Measurements from ENCODE around the gene NAV3.

Gene NAV3

GRCh38 chr12:77992760-77993159 is 162.1 kb downstream of the NAV3 start:
- no peak for DNase-seq

DNA sequence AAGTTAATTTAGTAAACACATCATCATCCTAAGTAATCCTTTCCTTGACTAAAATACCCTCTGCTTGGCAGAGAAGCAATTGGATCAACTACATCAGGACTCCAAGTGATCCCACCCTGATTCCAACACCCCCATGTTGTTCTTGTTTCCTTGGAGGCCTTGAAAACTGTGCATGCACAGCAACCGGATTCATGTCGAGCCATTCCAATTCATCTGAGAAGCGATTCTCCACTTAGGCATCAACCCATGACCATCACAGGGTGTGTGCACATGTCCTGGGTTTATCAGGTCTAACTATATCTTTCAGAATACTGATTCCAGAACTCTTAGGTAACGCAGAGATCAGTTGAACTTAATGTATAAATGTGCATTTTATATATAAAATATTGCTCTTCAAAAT is 163.0 kb downstream of the NAV3 start:
- no peak for DNase-seq

DNA sequence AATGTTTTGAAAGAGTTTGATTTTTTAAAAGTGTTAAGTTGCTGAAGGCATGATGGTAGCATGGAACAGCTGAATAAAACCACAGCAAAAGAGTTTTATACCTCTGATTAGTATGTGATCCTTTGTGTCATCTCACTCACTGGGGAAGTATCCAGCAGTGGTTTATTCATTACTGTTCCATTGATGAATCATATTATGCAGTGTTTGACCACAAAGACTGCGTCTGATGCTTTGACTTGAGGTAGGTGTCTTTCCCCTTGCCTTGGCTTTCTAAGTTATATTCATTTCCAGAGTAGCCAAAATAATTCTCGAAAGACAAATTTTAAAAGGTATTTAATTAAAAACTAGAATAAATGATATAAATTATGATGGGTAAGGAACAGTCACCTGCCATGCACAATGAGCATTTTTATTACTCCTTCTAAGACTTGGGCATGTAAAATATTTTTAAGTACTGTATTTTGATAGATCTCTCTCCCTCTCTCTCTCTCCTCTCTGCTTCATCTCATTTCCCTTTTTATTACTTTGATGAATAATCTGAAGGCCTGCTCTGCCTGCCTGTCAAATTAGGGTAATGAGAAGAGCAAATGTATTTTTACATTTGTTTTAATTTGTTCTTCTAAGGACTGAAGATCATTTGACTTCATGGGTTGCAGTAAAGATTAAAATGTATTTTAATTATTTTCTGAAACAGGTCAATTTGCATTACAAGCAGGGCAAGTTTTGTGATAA is 164.9 kb downstream of the NAV3 start:
- DNase-seq, result no peak

DNA sequence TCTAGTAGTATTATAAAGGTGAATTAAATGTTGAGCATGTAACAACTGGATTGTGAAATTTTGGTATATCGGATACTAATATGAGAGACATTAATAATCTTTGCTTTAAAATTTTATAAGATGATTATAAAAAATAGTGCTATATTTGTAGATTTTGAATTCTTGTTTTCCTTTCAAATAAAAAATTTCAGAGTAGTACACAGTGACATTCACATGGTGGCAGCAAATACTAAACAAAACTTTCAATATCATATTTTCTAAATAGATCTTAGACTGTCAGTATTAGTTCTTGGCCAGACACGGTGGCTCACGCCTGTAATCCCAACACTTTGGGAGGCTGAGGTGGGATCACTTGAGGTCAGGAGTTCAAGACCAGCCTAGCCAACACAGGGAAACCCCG is 166.0 kb downstream of the NAV3 start:
- no peak for DNase-seq

- no peak for DNase-seq
Observed at GRCh38 chr12:77998236-77998786, 167.6 kb downstream of the NAV3 start.

DNA sequence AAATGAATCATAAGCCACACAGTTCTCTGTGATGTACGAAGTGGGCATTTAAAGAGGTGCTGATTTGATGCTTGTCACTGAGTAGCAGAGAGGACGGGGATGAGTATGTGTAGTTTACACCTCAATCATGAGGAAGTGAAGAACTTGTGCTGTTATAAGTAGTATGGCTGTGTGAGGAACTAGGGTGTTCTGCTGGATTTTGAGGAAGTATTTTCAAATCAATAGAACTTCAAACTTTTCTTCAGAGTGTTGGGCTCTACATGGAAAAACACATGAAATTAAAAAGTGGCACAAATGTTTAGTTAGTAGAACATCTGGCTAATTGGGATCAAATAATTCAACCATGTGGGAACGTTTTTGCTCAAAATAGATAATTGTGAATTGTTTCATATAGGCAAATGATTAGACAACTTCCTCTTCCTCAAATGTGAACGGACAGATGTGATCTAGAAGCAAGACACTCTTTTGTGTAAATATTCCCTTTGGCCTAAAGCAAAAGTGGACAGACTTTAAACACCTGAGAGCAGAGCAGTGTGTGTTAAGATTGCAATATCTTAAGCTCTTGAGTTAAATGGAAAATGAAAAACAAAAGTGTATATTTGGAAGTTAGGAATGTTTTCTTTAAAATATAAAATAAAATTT is 168.5 kb downstream of the NAV3 start:
- DNase-seq, result no peak

DNA sequence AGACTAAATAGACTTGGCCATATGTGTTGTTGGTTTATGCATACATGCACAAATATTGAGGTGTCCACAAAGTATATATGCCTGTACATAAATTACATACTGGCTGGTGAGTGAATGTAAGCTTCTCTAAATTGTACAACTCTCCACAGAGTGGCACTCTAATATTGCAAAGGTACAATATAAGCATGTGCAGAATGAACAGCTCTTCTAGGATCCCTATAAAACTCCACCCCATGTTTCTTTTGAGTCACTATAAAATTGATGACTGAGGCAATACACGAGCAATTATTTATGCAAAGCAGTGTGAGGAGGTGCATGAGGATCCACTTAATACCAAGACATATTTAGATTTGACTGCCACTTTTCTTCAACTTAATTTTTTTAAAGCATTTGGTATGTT is 172.2 kb downstream of the NAV3 start:
- DNase-seq, result no peak

GRCh38 chr12:78004249-78005093 is 173.8 kb downstream of the NAV3 start:
- no peak for DNase-seq

DNA sequence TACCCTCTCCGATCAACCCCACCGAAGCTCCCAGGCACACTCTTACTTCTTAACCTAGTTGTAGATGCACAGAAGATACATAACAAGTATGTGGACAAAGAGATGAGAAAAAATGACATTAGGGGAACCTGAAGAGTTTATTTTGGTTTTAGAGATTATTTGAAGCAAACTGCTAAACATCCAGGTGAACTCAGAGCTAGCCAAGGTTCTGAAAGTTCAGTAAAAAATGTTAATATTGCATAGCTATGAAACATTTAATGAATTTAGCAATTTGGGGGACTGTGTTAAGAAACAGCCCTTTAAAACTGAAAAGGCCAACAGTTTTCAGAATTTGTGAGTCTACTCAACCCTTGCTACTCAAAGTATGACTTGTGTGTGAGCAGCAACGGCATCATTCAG is 174.4 kb downstream of the NAV3 start:
- no peak for DNase-seq

- DNase-seq, result no peak
Observed at GRCh38 chr12:78007173-78007572, 176.5 kb downstream of the NAV3 start.

- no peak for DNase-seq
Observed at GRCh38 chr12:78009031-78009430, 178.3 kb downstream of the NAV3 start.

DNA sequence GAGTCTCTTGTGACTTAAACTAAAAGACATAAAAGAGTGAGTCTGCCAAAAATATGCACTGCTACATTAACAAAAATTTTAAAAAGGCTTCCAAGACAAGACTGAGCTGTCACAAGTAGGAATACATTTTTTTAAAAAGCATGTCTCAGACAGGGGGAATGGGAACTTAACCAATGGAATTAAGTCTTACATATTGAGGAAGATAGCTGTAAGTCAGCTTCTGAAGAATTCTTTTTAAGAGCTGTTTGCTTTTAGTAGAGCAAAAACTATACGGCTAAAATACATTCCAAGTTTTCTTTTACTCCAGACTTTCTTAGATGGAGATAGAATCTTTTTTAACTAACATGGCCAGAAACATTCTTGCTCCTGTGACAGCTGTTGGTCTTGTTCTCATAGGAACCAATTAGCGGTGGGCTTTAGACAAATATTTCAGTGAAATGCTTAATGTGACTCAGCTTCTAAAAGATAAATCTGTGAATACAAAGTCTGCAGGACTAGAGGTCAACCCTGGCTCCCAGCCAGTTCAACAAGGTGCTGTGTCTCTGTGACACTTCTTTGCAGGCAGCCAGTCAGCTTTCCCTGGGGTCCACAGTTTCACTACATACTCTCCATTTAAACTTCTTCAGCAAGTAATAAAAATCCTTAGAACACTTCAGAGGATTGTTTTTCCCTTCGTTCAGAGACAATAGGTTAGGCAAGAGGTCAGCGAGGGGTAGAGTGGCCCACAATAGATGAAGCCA is 187.6 kb downstream of the NAV3 start:
- DNase-seq, result no peak

GRCh38 chr12:78018939-78019338 is 188.2 kb downstream of the NAV3 start:
- DNase-seq, result no peak

- DNase-seq, result no peak
Observed at GRCh38 chr12:78028426-78028825, 197.7 kb downstream of the NAV3 start.

DNA sequence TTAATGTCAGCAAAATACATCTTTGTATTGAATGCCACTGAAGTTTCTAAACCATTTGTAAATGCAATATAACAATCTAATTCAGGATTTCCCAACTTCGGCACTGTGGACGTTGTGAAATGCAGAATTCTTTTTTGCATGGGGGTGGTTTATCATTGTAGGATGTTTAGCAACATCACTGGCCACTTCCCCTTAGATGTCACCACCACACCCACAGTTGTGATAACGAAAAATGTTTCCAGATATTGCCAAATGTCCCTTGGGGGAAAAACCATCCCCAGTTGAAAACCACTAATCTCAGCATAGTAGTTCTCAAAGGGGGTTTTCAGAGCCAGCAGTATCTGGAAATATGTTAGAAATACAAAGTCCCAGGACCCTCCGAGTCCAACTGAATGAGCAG is 203.3 kb downstream of the NAV3 start:
- DNase-seq, result no peak

- no peak for DNase-seq
Observed at GRCh38 chr12:78035901-78036606, 205.4 kb downstream of the NAV3 start.

DNA sequence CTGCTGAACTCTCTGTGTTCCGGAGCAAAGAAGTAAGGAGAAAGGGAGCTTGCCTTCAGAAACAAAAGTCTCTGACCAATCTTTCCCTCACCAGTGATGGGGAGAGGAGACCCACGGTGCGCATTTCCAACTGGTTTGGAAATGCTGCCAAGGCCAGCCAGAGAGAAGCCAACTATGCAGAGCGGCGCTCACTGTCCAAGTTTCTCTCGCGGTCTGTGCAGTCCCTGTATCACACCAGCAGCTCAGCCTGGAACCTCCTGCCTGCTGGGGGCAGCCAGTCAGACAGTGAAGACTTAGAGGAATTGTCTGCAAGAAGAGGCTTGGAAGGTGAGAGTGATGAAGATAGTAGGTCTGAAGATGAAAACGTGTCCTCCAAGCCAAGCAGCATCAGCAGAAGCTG is 206.2 kb downstream of the NAV3 start:
- no peak for DNase-seq

DNA sequence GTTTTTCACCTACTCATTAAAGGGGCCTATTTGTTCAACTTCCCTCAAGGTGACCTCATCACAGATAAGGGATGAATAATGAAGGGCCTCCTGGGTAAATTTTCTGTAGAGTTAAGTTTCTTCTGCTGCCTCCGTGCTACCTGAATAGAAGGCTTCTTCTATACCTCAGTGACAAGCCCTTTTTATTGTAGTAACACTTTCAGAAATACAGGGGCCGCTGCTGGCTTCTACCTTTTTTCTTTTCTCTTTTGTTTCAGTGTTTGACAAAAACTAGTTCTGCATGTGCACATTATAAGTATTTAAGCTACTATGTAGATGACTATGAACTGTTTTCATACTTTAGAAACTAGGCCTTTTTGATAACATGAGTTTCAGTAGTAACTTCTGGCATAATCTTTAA is 207.0 kb downstream of the NAV3 start:
- no peak for DNase-seq

- no peak for DNase-seq
Observed at GRCh38 chr12:78038541-78038940, 207.8 kb downstream of the NAV3 start.

DNA sequence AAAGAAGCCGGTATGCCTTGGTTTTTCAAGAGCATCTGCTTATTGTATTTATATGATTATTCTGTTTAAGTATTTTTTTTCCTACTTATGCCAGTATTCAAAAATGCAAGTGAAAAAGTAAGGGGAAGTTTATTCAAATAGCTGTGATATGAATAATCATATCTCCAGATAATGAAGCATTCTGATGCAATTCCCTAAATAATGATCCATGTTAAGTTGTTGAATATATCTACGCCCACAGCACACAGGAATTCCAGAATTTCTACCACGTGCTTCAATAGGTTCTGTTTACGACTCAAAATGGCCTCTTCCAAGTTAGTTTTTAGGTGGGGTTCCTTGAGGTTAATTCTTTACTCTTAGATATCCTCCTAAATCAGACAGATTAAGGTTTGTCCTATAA is 208.3 kb downstream of the NAV3 start:
- DNase-seq, result no peak

- DNase-seq, result no peak
Observed at GRCh38 chr12:78040111-78040510, 209.4 kb downstream of the NAV3 start.

DNA sequence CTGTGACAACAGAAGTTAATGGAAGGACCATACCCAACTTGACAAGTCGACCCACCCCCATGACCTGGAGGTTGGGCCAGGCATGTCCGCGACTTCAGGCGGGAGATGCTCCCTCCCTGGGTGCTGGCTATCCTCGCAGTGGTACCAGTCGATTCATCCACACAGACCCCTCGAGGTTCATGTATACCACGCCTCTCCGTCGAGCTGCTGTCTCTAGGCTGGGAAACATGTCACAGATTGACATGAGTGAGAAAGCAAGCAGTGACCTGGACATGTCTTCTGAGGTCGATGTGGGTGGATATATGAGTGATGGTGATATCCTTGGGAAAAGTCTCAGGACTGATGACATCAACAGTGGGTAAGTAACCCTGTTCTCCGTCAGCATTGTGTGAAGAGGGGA is 220.1 kb downstream of the NAV3 start:
- DNase-seq, result no peak
